Suprapubic skin (tissue), 4 donors: ENCODE data around the gene KRT27. TPM values are rescaled to one million over a fixed set of nuclear protein-coding genes. Genes with fewer than 3 reads are reported as not detected.

Experiments used
- DNase-seq, 2 donors: peaks; one replicate each; pipeline ENCODE4 v3.0.0-alpha.2; 2019; ENCODE audit warnings: low spot score in 2 of 2
- H3K27ac ChIP-seq: fragments of 200-600 bp; sonication (generic); one replicate; pipeline ENCODE4 v1.5.1; 2019
- H3K27me3 ChIP-seq: fragments of 200-600 bp; sonication (generic); one replicate; pipeline ENCODE4 v1.5.1; 2019
- H3K36me3 ChIP-seq: fragments of 200-600 bp; sonication (generic); one replicate; pipeline ENCODE4 v1.5.1; 2019
- H3K4me1 ChIP-seq: fragments of 200-600 bp; sonication (generic); one replicate; pipeline ENCODE4 v1.5.1; 2019
- H3K4me3 ChIP-seq: fragments of 200-600 bp; sonication (generic); one replicate; pipeline ENCODE4 v1.5.1; 2019; ENCODE audit warnings: mild to moderate bottlenecking
- H3K9me3 ChIP-seq: fragments of 200-600 bp; sonication (generic); one replicate; pipeline ENCODE4 v1.5.1; 2019
- EP300 ChIP-seq: sonication (generic); formaldehyde crosslinking; IDR thresholded peaks from one replicate; pipeline ENCODE4 v1.6.1; 2017; ENCODE audit warnings: antibody characterized with exemption
- POLR2A ChIP-seq, 2 donors: fragments of 450-650 bp; IDR thresholded peaks; one replicate each; pipeline ENCODE4 v1.6.1; 2017; ENCODE audit warnings: antibody characterized with exemption in 2 of 2, mild to moderate bottlenecking in 2 of 2, moderate library complexity in 2 of 2
- POLR2AphosphoS5 ChIP-seq, 3 donors: sonication (generic); formaldehyde crosslinking; IDR thresholded peaks; one replicate each; pipeline ENCODE4 v1.6.1; 2017; ENCODE audit warnings: antibody characterized with exemption in 3 of 3
- WGBS: methylation state at CpG from one replicate; pipeline ENCODE4 v1.1.5; 2018; 5-methylcytosine and 5-hydroxymethylcytosine counted together
- total RNA-seq, 4 donors: library from RNA; depleted of rRNA; stranded (reverse); fragments of >200 nt; gene quantifications; one replicate each; pipeline ENCODE4 v1.1.0, GENCODE V29; 2016
- TF ChIP-seq, protein P1 (sequence below), 2 donors: fragments of 200-600 bp in 1 of 2; fragments of 450-650 bp in 1 of 2; sonication (generic) in 1 of 2; IDR thresholded peaks; one replicate each; pipeline ENCODE4 v1.5.1; 2016 to 2019; ENCODE audit warnings: antibody characterized with exemption in 2 of 2, mild to moderate bottlenecking in 1 of 2, moderate library complexity in 1 of 2

KRT27 gene
- total RNA-seq, 4 donors from 2014 or later: 1.9 to 150 (median 39.1) TPM

DNA sequence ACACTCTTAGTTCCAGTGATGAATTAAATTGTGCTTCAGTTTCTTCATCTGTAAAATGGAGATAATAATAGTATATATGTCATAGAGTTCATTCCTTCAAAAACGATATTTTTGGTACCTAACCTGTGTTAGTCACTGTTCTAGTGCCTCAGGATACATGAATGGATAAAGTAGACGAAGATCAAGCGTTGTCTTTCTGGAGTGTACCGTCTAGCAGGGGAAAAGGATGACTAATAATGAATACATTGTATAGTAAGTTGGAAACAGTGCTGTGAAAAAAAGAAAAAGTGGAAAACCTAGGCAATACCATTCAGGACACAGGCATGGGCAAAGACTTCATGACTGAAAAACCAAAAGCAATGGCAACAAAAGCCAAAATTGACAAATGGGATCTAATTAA lies 31.5 kb upstream of the KRT27 start:
- H3K4me3 ChIP-seq: no peak overlapping the region
- peaks cover 22% of the 10 kb centered on the region for H3K27me3 ChIP-seq
- 51% methylated on average over 4 of the region's 4 CpGs for WGBS
- no peak overlapping the region for H3K27ac ChIP-seq
- TF ChIP-seq EP300: no peak
- TF ChIP-seq, protein P1, sequence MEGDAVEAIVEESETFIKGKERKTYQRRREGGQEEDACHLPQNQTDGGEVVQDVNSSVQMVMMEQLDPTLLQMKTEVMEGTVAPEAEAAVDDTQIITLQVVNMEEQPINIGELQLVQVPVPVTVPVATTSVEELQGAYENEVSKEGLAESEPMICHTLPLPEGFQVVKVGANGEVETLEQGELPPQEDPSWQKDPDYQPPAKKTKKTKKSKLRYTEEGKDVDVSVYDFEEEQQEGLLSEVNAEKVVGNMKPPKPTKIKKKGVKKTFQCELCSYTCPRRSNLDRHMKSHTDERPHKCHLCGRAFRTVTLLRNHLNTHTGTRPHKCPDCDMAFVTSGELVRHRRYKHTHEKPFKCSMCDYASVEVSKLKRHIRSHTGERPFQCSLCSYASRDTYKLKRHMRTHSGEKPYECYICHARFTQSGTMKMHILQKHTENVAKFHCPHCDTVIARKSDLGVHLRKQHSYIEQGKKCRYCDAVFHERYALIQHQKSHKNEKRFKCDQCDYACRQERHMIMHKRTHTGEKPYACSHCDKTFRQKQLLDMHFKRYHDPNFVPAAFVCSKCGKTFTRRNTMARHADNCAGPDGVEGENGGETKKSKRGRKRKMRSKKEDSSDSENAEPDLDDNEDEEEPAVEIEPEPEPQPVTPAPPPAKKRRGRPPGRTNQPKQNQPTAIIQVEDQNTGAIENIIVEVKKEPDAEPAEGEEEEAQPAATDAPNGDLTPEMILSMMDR (IDR thresholded peaks at IDR 0.05): no peak
- TF ChIP-seq POLR2A (IDR thresholded peaks at IDR 0.05): no peak
- TF ChIP-seq POLR2AphosphoS5 (IDR thresholded peaks at IDR 0.05): no peak
- H3K36me3 ChIP-seq: no peaks in the 10 kb centered on the region
- H3K4me1 ChIP-seq: peaks cover 7% of the 10 kb centered on the region
- no peak for DNase-seq
- no peaks in the 10 kb centered on the region for H3K9me3 ChIP-seq

DNA sequence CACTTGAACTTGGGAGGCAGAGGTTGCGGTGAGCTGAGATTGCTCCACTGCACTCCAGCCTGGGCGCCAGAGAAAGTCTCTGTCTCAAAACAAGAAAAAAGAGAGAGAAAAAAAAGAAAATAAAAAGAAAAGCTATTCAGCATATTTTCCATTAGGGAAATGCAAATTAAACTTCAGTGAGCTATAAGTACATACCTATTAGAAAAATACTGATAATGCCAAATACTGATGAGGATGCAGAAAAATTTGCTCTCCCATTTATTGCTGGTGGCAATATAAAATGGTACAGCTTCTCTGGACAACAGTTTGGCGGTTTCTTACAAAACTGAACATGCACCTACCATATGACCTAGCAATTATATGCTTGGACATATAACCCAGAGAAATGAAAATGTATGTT lies 30.3 kb upstream of the KRT27 start:
- no peak for DNase-seq
- Histone ChIP-seq H3K27ac (no peak overlapping the region), H3K4me3 (no peak overlapping the region), H3K36me3 (no peaks in the 10 kb centered on the region), H3K9me3 (no peaks in the 10 kb centered on the region), H3K4me1 (no peaks in the 10 kb centered on the region), H3K27me3 (peaks cover 27% of the 10 kb centered on the region)
- no peak for TF ChIP-seq POLR2AphosphoS5 (IDR thresholded peaks at IDR 0.05)
- TF ChIP-seq EP300: no peak
- no peak for TF ChIP-seq POLR2A (IDR thresholded peaks at IDR 0.05)
- TF ChIP-seq, protein P1 (IDR thresholded peaks at IDR 0.05): no peak
- 88% methylated on average over 3 of the region's 3 CpGs for WGBS

GRCh38 chr17:40810494-40810893 lies 28.1 kb upstream of the KRT27 start:
- H3K27me3 ChIP-seq: peaks cover 32% of the 10 kb centered on the region

DNA sequence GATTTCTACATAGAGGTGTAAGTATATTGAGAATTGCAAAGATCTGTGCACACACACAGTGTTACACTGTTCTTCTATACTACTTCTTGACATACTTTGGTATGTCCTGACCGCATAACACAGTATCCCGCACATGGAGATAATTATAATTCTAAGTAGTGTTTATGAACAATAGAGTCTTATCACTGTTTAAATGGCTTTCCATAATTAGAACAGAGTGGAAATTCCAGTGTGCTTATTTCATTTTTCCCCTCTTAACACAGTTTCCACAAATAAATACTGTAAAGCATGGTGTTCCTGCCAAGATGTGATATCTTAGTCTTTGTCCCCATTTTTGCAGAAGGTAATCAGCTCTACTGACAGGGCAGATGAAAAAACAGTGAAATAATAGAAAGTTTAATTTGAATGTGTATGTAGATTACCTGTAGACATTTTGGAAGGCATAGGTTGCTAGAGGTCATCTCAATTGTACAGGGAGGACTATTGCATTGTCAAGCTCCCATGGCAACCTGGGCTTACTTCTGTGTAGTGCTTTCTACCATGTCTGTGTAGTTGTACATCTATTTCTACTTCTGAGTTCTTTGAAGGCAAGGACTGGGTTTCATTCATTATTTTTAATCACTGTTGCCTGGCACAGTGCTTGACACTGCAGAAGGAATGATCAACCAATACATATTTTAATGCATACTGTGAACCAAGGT lies 27.5 kb upstream of the KRT27 start:
- DNase-seq: no peak
- TF ChIP-seq POLR2A (IDR thresholded peaks at IDR 0.05) (no peak), EP300 (no peak), POLR2AphosphoS5 (IDR thresholded peaks at IDR 0.05) (no peak)
- TF ChIP-seq, protein P1 (IDR thresholded peaks at IDR 0.05): no peak
- 35% methylated on average over 2 of the region's 2 CpGs for WGBS
- no peaks in the 10 kb centered on the region for H3K9me3 ChIP-seq
- H3K27me3 ChIP-seq: peaks cover 32% of the 10 kb centered on the region
- no peak overlapping the region for H3K4me3 ChIP-seq
- H3K36me3 ChIP-seq: no peaks in the 10 kb centered on the region
- H3K4me1 ChIP-seq: no peaks in the 10 kb centered on the region
- H3K27ac ChIP-seq: no peak overlapping the region

More at GRCh38 chr17:40810494-40810893, 28.1 kb upstream of the KRT27 start:
- H3K4me1 ChIP-seq: no peaks in the 10 kb centered on the region
- no peaks in the 10 kb centered on the region for H3K36me3 ChIP-seq
- TF ChIP-seq, protein P1 (IDR thresholded peaks at IDR 0.05): no peak
- TF ChIP-seq POLR2A (IDR thresholded peaks at IDR 0.05): no peak
- TF ChIP-seq POLR2AphosphoS5 (IDR thresholded peaks at IDR 0.05): no peak
- TF ChIP-seq EP300: no peak
- WGBS: 66% methylated on average over 6 of the region's 6 CpGs
- no peak overlapping the region for H3K4me3 ChIP-seq
- no peak for DNase-seq
- H3K27ac ChIP-seq: no peak overlapping the region
- no peaks in the 10 kb centered on the region for H3K9me3 ChIP-seq

GRCh38 chr17:40806131-40806530 lies 23.8 kb upstream of the KRT27 start:
- H3K4me1 ChIP-seq: peaks cover 3% of the 10 kb centered on the region
- H3K27ac ChIP-seq: no peak overlapping the region
- TF ChIP-seq POLR2AphosphoS5 (IDR thresholded peaks at IDR 0.05) (no peak), EP300 (no peak), POLR2A (IDR thresholded peaks at IDR 0.05) (no peak)
- TF ChIP-seq, protein P1 (IDR thresholded peaks at IDR 0.05): no peak
- WGBS: 80% methylated on average over 3 of the region's 3 CpGs
- H3K36me3 ChIP-seq: no peaks in the 10 kb centered on the region
- H3K4me3 ChIP-seq: no peak overlapping the region
- DNase-seq: no peak
- H3K27me3 ChIP-seq: peaks cover 27% of the 10 kb centered on the region
- no peaks in the 10 kb centered on the region for H3K9me3 ChIP-seq
